Loucy (cell line): ENCODE data around the gene PCED1B.

ENCODE experiments used
- CTCF ChIP-seq: fragments of 200-600 bp; sonication (generic); conservative IDR thresholded peaks from 2 replicates; pipeline ENCODE4 v1.5.1; 2014; ENCODE audit warnings: mild to moderate bottlenecking, antibody characterized with exemption, low read length
- EZH2phosphoT487 ChIP-seq: fragments of 200-600 bp; IDR thresholded peaks from 2 replicates; pipeline ENCODE4 v1.6.1; 2018; ENCODE audit warnings: antibody characterized with exemption, mild to moderate bottlenecking, moderate library complexity, borderline replicate concordance

GRCh38 chr12:47107926-47108325, 28.5 kb downstream of the PCED1B start:
- TF ChIP-seq CTCF (no peak), EZH2phosphoT487 (no peak)
